Measurements from ENCODE around the gene MDM2. TPM values are rescaled to one million over a fixed set of nuclear protein-coding genes. Genes with fewer than 3 reads are reported as not detected.
A peak's percentile ranks its signal among the peaks of the same experiment; 100 is the strongest.
"Not testable (repeated sequence)": the region's sequence is repeated elsewhere in the genome, so short reads cannot be mapped to it uniquely, and the experiment has no call there.

Gene MDM2
- total RNA-seq, 3 donors from 2014 or later: 74.7 to 92.1 (median 91.3) TPM

DNA sequence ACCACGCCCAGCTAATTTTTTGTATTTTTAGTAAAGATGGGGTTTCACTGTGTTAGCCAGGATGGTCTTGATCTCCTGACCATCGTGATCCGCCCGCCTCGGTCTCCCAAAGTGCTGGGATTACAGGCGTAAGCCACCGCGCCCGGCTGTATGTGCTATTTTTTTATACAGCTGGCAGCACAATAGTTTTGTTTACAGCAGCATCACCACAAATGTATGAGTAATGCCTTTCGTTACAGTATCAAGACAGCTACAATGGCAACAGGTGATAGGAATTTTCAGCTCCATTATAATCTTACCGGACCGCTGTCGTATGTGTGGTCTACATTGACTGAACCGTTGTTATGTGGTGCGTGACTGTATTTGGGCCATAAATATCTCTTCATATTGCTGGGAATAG is 11.6 kb upstream of the MDM2 start:
- Histone ChIP-seq H3K4me1 (ENCODE audit: low read depth) (peaks cover 3% of the 10 kb centered on the region), H3K9me3 (no peaks in the 10 kb centered on the region), H3K4me3 (no peak overlapping the region), H3K36me3 (ENCODE audit: low read depth) (no peaks in the 10 kb centered on the region)
- ATAC-seq (no peak), DNase-seq (no peak)
- no peak for TF ChIP-seq CTCF (IDR thresholded peaks at IDR 0.05)
- intact Hi-C loops (cut with DNase I, micrococcal nuclease): no loop called here

DNA sequence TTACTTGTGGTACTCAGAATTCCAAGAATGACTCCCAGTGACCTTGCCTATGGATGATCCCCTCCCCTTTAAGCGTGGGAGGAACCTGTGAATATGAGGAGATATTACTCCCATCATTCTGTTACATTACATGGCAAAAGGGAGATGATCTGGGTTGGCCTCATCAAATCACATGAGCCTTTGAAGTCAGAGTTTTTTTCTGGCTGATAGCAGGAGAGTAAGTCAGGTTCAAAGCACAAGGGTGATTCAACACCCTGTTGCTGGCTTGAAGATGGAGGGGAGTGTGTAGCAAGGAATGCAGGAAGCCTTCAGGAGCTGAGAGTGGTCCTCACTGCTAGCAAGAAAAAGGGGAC is 9.1 kb upstream of the MDM2 start:
- Histone ChIP-seq H3K4me3 (no peak overlapping the region), H3K4me1 (ENCODE audit: low read depth) (peaks cover 3% of the 10 kb centered on the region), H3K36me3 (ENCODE audit: low read depth) (no peaks in the 10 kb centered on the region), H3K9me3 (no peaks in the 10 kb centered on the region)
- TF ChIP-seq CTCF (IDR thresholded peaks at IDR 0.05): no peak
- intact Hi-C loops (cut with DNase I, micrococcal nuclease): no loop called here
- ATAC-seq (no peak), DNase-seq (no peak)

- intact Hi-C loops (cut with DNase I, micrococcal nuclease): no loop called here
- TF ChIP-seq CTCF (IDR thresholded peaks at IDR 0.05): no peak
- peak; percentile 64 for ATAC-seq
Measured at GRCh38 chr12:68800294-68800693, 7.7 kb upstream of the MDM2 start.

GRCh38 chr12:68801124-68801523 is 6.9 kb upstream of the MDM2 start:
- intact Hi-C loops (cut with DNase I, micrococcal nuclease); H3K4me3 ChIP-seq; H3K4me1 ChIP-seq (ENCODE audit: low read depth); H3K36me3 ChIP-seq (ENCODE audit: low read depth); DNase-seq; H3K9me3 ChIP-seq; ATAC-seq: not testable (repeated sequence)

More at GRCh38 chr12:68800294-68800693, 7.7 kb upstream of the MDM2 start:
- Histone ChIP-seq H3K4me3 (no peak overlapping the region), H3K9me3 (no peaks in the 10 kb centered on the region), H3K36me3 (ENCODE audit: low read depth) (no peaks in the 10 kb centered on the region), H3K4me1 (ENCODE audit: low read depth) (peaks cover 3% of the 10 kb centered on the region)
- peak in 1 of 3 donors; percentile 39 for DNase-seq

DNA sequence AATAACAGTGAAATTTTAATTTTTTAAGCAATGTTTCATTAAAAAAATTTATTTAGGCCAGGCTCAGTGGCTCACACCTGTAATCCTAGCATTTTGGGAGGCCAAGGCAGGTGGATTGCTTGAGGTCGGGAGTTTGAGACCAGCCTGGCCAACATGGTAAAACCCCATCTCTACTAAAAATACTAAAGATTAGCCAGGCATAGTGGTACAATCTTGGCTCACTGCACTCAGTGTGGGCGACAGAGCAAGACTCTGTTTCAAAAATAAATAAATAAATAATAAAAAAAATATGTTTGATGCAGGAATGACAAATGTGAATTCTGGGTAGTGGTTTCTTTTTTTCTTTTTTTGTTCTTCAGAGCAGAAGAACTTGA is 5.6 kb upstream of the MDM2 start:
- ATAC-seq; H3K4me1 ChIP-seq (ENCODE audit: low read depth); H3K4me3 ChIP-seq; intact Hi-C loops (cut with DNase I, micrococcal nuclease); H3K36me3 ChIP-seq (ENCODE audit: low read depth); H3K9me3 ChIP-seq; DNase-seq: not testable (repeated sequence)

GRCh38 chr12:68802911-68803651 is 4.9 kb upstream of the MDM2 start:
- H3K36me3 ChIP-seq (ENCODE audit: low read depth); ATAC-seq; intact Hi-C loops (cut with DNase I, micrococcal nuclease); H3K4me1 ChIP-seq (ENCODE audit: low read depth); H3K9me3 ChIP-seq; DNase-seq; H3K4me3 ChIP-seq: not testable (repeated sequence)

DNA sequence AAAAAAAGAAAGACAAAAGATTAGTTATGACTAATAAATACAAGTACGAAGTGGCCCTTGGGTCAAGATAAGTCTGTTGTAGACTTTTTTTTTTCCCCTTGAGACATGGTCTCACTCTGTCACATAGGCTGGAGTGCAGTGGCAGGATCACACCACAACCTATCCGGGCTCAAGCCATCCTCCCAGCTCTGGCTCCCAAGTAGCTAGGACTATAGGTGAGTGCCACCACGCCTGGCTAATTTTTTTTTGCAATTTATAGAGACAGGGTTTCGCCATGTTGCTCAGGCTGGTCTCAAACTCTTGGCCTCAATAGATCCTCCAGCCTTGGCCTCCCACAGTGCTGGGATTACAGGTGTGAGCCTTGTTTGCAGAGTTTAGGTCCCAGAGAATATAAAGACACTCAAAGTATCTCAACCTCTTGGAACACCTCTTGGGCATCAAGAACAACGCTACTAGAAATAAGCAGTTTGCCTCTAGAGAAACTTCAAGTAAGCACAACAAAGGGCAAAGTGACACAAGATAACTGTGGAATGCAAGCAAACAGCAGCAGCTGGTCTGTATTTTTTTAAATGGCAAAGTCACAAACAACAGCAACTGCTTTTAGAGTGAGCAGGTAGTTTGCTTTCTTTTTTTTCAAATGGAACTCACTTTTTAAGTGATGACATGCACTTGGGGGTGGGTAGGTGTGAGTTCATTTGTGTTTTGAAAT is 3.9 kb upstream of the MDM2 start:
- intact Hi-C loops (cut with DNase I, micrococcal nuclease): no loop called here

More for the DNA sequence above, 3.9 kb upstream of the MDM2 start:
- ATAC-seq (no peak), DNase-seq (no peak)
- peaks cover 8% of the 10 kb centered on the region for H3K4me1 ChIP-seq (ENCODE audit: low read depth)
- H3K36me3 ChIP-seq (ENCODE audit: low read depth): no peaks in the 10 kb centered on the region
- no peak for TF ChIP-seq CTCF (IDR thresholded peaks at IDR 0.05)
- no peaks in the 10 kb centered on the region for H3K9me3 ChIP-seq
- no peak overlapping the region for H3K4me3 ChIP-seq
